Smooth muscle cell (in vitro differentiated cells): ENCODE measurements around the gene TMEM114. TPM values are rescaled to one million over a fixed set of nuclear protein-coding genes. Genes with fewer than 3 reads are reported as not detected.

Experiments
- DNase-seq: peaks from one replicate; lab custom pipeline; 2025; ENCODE audit not compliant: unreplicated experiment; lab: John Stamatoyannopoulos, UW
- H2AFZ ChIP-seq: fragments of 200-600 bp; sonication (generic); 2 replicates; pipeline ENCODE4 v1.6.0; 2016; ENCODE audit warnings: antibody characterized with exemption, low read depth, mild to moderate bottlenecking
- H3F3A ChIP-seq: fragments of 200-600 bp; sonication (generic); 2 replicates; pipeline ENCODE4 v1.6.0; 2017; ENCODE audit warnings: antibody characterized with exemption, low read depth
- H3K27ac ChIP-seq: fragments of 200-600 bp; sonication (generic); 2 replicates; pipeline ENCODE4 v1.5.1; 2016; ENCODE audit warnings: low read depth, mild to moderate bottlenecking
- H3K27me3 ChIP-seq: fragments of 200-600 bp; sonication (generic); 2 replicates; pipeline ENCODE4 v1.6.1; 2016; ENCODE audit warnings: low read depth, mild to moderate bottlenecking
- H3K36me3 ChIP-seq: fragments of 200-600 bp; sonication (generic); 2 replicates; pipeline ENCODE4 v1.5.1; 2016; ENCODE audit warnings: low read depth
- H3K4me1 ChIP-seq: fragments of 200-600 bp; sonication (generic); 2 replicates; pipeline ENCODE4 v1.5.1; 2016; ENCODE audit warnings: low read depth
- H3K4me2 ChIP-seq: fragments of 200-600 bp; sonication (generic); 2 replicates; pipeline ENCODE4 v1.6.0; 2016; ENCODE audit warnings: mild to moderate bottlenecking
- H3K4me3 ChIP-seq: fragments of 200-600 bp; sonication (generic); 2 replicates; pipeline ENCODE4 v1.5.1; 2016; ENCODE audit warnings: mild to moderate bottlenecking
- H3K79me2 ChIP-seq: fragments of 200-600 bp; sonication (generic); 2 replicates; pipeline ENCODE4 v1.6.0; 2016; ENCODE audit warnings: low read depth, mild to moderate bottlenecking
- H3K9ac ChIP-seq: fragments of 200-600 bp; sonication (generic); 2 replicates; pipeline ENCODE4 v1.6.0; 2016; ENCODE audit warnings: low read depth
- H3K9me3 ChIP-seq: fragments of 200-600 bp; sonication (generic); replicated peaks from 2 replicates; pipeline ENCODE4 v1.5.1; 2016; ENCODE audit warnings: low read depth
- H4K20me1 ChIP-seq: fragments of 200-600 bp; sonication (generic); 2 replicates; pipeline ENCODE4 v1.6.0; 2016; ENCODE audit warnings: low read depth
- CTCF ChIP-seq: fragments of 200-600 bp; sonication (generic); IDR thresholded peaks from 2 replicates; pipeline ENCODE4 v1.5.1; 2017; ENCODE audit warnings: borderline replicate concordance, mild to moderate bottlenecking, antibody characterized with exemption; ENCODE audit not compliant: insufficient read depth, poor library complexity, severe bottlenecking
- WGBS: methylation state at CpG from one replicate; pipeline ENCODE4 v1.1.7; 2016; ENCODE audit warnings: low lambda C conversion rate; 5-methylcytosine and 5-hydroxymethylcytosine counted together
- polyA plus RNA-seq: library from polyadenylated mRNA; unstranded; fragments of >200 nt; fragmentation: Nextera tagmentation; extraction: Ambion mirVana; gene quantifications from 2 replicates; pipeline ENCODE4 v1.2.1, GENCODE V29; 2016
- total RNA-seq: library from RNA; depleted of rRNA; stranded (reverse); fragments of >200 nt; gene quantifications from 2 replicates; pipeline ENCODE4 v1.2.3, GENCODE V29; 2014

The TMEM114 gene
- total and polyA plus RNA-seq, 2 experiments from 2014 or later = not detected

- Histone ChIP-seq H3K27ac (no peak overlapping the region), H3K79me2 (no peaks in the 10 kb centered on the region), H2AFZ (no peak overlapping the region), H3K4me2 (no peak overlapping the region), H3K9ac (no peak overlapping the region), H3K4me1 (no peaks in the 10 kb centered on the region), H3K36me3 (no peaks in the 10 kb centered on the region), H4K20me1 (no peaks in the 10 kb centered on the region), H3K27me3 (peaks cover 14% of the 10 kb centered on the region), H3K9me3 (no peaks in the 10 kb centered on the region), H3K4me3 (no peak overlapping the region), H3F3A (no peaks in the 10 kb centered on the region)
- DNase-seq = no peak
- WGBS = 86% methylated on average over 4 of the region's 4 CpGs
- no peak for TF ChIP-seq CTCF
Measured at GRCh38 chr16:8611122-8611521, 20.8 kb upstream of the TMEM114 start.

- Histone ChIP-seq H3K27ac (no peak overlapping the region), H3K4me2 (no peak overlapping the region), H2AFZ (no peak overlapping the region), H3F3A (no peaks in the 10 kb centered on the region), H3K4me3 (no peak overlapping the region), H4K20me1 (no peaks in the 10 kb centered on the region), H3K9ac (no peak overlapping the region), H3K27me3 (peaks cover 20% of the 10 kb centered on the region), H3K36me3 (no peaks in the 10 kb centered on the region), H3K79me2 (no peaks in the 10 kb centered on the region), H3K9me3 (no peaks in the 10 kb centered on the region), H3K4me1 (no peaks in the 10 kb centered on the region)
- WGBS = 71% methylated on average over 7 of the region's 9 CpGs
- TF ChIP-seq CTCF = no peak
- DNase-seq = no peak
Measured at GRCh38 chr16:8607214-8607613, 16.9 kb upstream of the TMEM114 start.

- Histone ChIP-seq H3K27me3 (peaks cover 20% of the 10 kb centered on the region), H2AFZ (no peak overlapping the region), H3K79me2 (no peaks in the 10 kb centered on the region), H3K4me1 (no peaks in the 10 kb centered on the region), H4K20me1 (no peaks in the 10 kb centered on the region), H3K27ac (no peak overlapping the region), H3K4me3 (no peak overlapping the region), H3K36me3 (no peaks in the 10 kb centered on the region), H3K4me2 (no peak overlapping the region), H3K9ac (no peak overlapping the region), H3F3A (no peaks in the 10 kb centered on the region), H3K9me3 (no peaks in the 10 kb centered on the region)
- DNase-seq = no peak
- no peak for TF ChIP-seq CTCF
Measured at GRCh38 chr16:8605554-8605953, 15.2 kb upstream of the TMEM114 start.

- Histone ChIP-seq H3K9ac (no peak overlapping the region), H3K4me2 (no peak overlapping the region), H3K9me3 (no peaks in the 10 kb centered on the region), H2AFZ (no peak overlapping the region), H3K79me2 (no peaks in the 10 kb centered on the region), H3K27ac (no peak overlapping the region), H3K4me1 (no peaks in the 10 kb centered on the region), H3K36me3 (no peaks in the 10 kb centered on the region), H3F3A (no peaks in the 10 kb centered on the region), H3K27me3 (peaks cover 10% of the 10 kb centered on the region), H3K4me3 (no peak overlapping the region), H4K20me1 (no peaks in the 10 kb centered on the region)
- no peak for TF ChIP-seq CTCF
- 59% methylated on average over 11 of the region's 11 CpGs for WGBS
- DNase-seq = no peak
Measured at GRCh38 chr16:8600144-8600775, 9.9 kb upstream of the TMEM114 start.
